Activated T-helper 1 cell treated with Interleukin-2 at 50 U/mL for 16 hours (primary cell): ENCODE measurements around the gene AFF4.
"Not testable (repeated sequence)": the region's sequence is repeated elsewhere in the genome, so short reads cannot be mapped to it uniquely, and the experiment has no call there.

ENCODE experiments used
- DNase-seq: peaks from one replicate; pipeline ENCODE4 v3.0.0-alpha.2; 2020; ENCODE audit warnings: low read depth

Gene AFF4

GRCh38 chr5:132963171-132964104, at the start of gene AFF4:
Gene AFF4 (minus strand): TSS chr5:132963634. CDS start chr5:132937189, 26,445 bp downstream.
- DNase-seq, result peak; percentile 78

GRCh38 chr5:133008455-133008854, 45.0 kb upstream of the AFF4 start:
- not testable (repeated sequence) for DNase-seq

GRCh38 chr5:133006653-133007052, 43.2 kb upstream of the AFF4 start:
- no peak for DNase-seq

GRCh38 chr5:132999246-132999645, 35.8 kb upstream of the AFF4 start:
- no peak for DNase-seq

- DNase-seq, result no peak
These were observed 35.1 kb upstream of the AFF4 start for GRCh38 chr5:132998556-132998955.

- no peak for DNase-seq
These were observed 32.9 kb upstream of the AFF4 start for GRCh38 chr5:132996307-132996706.

- DNase-seq, result no peak
These were observed 24.3 kb upstream of the AFF4 start for GRCh38 chr5:132987531-132988408.

- not testable (repeated sequence) for DNase-seq
These were observed 19.5 kb upstream of the AFF4 start for GRCh38 chr5:132982971-132983370.

- DNase-seq, result no peak
These were observed 17.9 kb upstream of the AFF4 start for GRCh38 chr5:132981288-132981687.

GRCh38 chr5:132979976-132980375, 16.5 kb upstream of the AFF4 start:
- no peak for DNase-seq

- no peak for DNase-seq
These were observed 16.0 kb upstream of the AFF4 start for GRCh38 chr5:132979367-132979940.

- DNase-seq, result no peak
These were observed 13.4 kb upstream of the AFF4 start for GRCh38 chr5:132976852-132977251.

GRCh38 chr5:132972436-132972828, 9.0 kb upstream of the AFF4 start:
- not testable (repeated sequence) for DNase-seq

- no peak for DNase-seq
These were observed 8.3 kb upstream of the AFF4 start for GRCh38 chr5:132971483-132972435.

- no peak for DNase-seq
These were observed 1.7 kb upstream of the AFF4 start for GRCh38 chr5:132965120-132965519.

- DNase-seq, result no peak
These were observed 909 bp downstream of the AFF4 start for GRCh38 chr5:132962429-132963021.

- DNase-seq, result no peak
These were observed 1.5 kb downstream of the AFF4 start for GRCh38 chr5:132961887-132962286.

- DNase-seq, result not testable (repeated sequence)
These were observed 2.2 kb downstream of the AFF4 start for GRCh38 chr5:132961123-132961815.

- DNase-seq, result not testable (repeated sequence)
These were observed 7.2 kb downstream of the AFF4 start for GRCh38 chr5:132956166-132956799.

GRCh38 chr5:132953710-132954109, 9.7 kb downstream of the AFF4 start:
- no peak for DNase-seq
